Left kidney (tissue), 2 donors: ENCODE data around the gene GLT6D1. TPM values are rescaled to one million over a fixed set of nuclear protein-coding genes. Genes with fewer than 3 reads are reported as not detected.
"Not testable (repeated sequence)": the region's sequence is repeated elsewhere in the genome, so short reads cannot be mapped to it uniquely, and the experiment has no call there.

Source experiments
- DNase-seq: peaks from one replicate; pipeline ENCODE4 v3.0.0-alpha.2; 2013
- polyA plus RNA-seq: library from polyadenylated mRNA; unstranded; fragments of 120-200 nt; gene quantifications from one replicate; pipeline ENCODE4 v1.2.1, GENCODE V29; 2013; ENCODE audit not compliant: insufficient read length

Gene GLT6D1
- polyA plus RNA-seq, 1 donor, result not detected

DNA sequence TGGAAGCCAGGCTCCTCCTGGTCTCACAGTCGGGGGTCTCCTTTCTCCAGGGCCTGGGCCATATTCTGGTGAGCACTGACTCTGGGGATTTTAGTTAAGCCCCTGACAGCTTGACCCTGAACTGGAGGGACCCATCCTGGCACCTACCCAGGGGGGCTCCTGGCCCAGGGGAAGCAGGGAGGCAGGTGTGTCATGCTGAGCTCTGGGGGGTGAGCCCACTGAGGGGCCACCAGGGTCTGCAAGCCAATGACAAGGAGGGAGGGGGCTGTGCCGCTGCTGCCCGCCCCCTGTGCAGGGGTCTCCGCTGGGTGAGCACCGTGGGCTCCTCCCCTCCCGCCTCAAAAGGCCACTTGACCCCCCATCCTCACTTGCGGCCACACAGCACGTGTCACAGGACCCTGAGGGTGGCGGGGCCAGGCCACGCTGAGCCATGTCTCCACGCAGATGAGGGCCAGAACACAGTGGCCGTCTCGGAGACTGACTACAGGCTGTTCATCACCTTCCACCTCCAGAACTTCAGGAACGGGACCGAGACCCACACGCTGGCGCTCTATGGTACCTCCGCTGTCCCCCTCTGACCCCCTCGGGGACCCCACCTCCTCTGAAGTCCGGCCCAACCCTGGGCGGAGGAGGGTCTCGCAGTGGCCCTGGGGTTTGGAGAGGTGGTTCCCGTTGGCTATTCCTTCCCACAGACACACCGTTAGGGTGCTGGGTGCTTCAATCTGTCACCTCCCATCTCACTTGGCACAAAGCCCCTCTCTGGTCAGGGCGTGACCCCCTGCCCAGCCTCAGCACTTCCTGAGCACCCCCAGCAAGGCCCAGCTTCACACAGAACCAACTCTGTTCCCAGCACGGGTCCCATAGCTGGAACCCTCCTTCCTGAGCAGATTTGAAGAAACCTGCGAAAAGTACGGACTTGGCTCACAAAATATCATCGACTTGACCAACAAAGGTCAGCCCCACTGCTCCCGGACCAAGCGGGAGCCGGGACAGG, 25.8 kb upstream of the GLT6D1 start:
- no peak for DNase-seq

DNA sequence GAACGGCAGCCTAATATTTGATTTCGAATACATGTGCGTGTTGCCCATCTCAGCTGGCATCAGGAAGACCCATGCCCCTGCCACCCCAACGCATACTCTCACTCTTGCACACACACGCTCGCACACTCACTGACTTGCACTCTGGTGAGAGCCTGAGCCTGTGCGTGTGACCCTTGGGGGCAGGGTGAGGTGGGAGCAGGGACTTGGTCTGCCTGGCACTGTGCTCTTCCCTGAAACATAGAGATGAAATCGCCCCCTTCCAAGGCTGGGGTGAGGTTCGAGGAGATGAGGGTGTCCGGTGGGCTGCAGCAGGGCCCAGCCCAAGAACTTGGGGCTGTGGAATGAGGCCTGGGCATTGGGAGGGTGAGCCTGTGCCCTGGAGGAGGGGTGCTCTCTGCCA, 24.9 kb upstream of the GLT6D1 start:
- no peak for DNase-seq

DNA sequence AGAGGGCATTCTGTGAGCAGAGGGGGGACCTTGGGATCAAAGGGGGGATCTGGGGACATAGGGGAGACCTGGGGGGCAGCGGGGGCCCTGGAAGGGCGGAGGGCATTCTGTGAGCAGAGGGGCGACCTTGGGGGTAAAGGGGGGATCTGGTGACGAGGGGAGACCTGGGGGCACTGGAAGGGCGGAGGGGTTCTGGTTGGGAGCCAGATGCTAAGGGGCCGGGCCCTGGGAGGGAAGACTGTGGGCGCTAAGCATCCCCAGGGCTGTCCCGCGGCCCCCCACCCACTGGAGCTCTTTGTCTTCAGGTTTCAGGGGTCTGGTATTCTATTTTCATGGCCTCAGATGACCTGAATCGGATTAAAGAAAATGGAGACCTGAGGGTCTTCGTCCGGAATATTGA, 24.5 kb upstream of the GLT6D1 start:
- DNase-seq, result no peak

DNA sequence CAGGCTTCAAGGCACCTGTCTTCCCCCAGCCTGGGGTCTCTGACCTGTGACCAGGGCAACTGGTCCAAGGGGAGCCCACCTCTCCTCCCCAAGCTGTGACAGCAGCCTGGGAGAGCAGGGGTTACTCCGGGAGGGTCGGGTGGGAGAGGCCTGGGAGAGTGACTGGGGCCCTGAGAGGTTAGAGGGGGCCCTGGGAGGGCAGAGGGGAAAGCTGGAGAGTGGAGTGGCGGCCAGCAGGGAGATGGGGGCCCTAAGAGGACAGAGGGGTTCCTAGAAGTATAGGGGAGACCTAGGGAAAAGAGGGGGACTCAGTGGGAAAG, 24.1 kb upstream of the GLT6D1 start:
- DNase-seq, result no peak

DNA sequence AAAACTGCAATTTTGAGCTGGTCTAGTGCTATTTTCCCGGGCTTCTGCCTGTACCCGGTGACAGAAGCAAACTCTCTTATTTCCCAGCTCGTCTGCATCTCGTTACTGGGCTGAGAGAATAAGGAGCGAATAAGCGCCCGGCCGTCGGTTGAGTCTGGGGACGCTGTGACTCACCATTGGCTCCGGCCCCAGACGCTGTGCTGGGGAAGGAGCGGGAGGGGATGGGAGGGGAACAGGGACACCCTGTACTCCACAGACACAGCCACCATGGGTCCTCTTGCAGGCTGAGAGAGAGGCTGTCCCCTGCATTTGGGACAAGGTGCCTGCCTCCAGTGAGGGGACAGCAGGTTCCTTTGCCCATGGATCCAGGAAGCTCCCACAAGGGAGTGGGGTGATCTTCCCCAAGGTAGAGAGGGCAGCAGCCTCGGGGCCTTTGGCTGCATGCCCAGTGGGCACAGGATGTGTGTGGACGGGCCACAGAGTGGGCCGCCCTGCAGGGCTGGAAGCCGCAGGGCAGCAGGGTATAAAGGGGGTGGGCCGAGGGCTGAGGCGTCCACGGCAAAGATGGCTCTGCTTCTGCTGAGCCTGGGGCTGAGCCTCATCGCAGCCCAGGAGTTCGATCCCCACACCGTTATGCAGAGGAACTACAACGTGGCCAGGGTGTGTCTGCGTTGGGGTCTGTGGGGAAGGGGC, 23.6 kb upstream of the GLT6D1 start, which contains the start of gene LCN9:
TSS of gene LCN9 (plus strand) at position 552 of the 693 bp plus-strand sequence. CDS start at position 565, 13 bp downstream.
- no peak for DNase-seq

DNA sequence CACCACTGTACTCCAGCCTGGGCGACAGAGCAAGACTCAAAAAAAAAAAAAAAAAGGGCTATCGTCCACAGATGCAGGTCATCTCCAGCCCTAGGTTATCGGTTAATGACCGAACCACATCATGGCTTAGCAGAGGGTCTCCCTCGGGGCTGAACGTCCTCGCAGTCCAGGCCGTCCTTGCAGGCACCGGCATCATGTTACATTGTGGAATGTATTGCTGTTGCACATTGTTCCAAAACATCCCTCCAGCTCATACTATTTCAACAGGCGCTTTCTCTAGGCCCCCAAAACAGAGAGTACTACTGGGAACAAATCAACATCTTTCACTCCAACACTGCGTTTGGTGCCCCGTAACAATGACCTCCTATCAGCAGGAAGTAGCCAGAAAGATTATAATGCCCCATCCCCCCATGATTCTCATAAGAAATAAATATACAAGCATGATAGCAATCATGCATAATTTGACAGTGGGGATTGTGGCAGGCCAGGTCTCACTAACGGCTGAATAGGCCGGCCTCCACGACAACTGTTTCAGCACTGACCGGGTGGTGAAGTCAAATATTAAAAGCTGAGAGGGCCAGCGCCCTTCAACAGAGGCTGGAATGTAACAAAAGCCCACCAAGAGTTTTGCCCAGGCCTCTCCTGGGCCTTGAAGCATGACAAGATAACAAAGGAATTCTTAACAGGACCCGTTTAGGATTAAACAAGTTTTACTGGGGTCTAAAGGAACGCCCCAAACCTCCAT, 22.6 kb upstream of the GLT6D1 start:
- DNase-seq, result no peak

DNA sequence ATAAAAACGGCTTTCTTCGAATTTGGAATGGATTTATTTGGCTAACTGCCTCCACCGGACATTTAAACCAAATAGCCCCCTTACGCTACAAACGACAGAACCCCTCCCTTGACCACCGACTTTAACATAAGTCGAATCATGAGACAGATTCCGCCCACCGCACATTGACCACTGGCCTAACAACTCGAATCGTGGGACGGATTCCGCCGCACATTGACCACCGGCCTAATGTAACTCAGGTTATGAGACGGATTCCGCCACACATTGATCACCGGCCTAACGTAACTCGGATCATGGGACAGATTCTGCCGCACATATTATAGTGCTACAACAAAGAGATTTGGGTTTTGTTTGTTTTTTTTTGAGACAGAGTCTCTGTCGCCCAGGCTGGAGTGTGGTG, 21.1 kb upstream of the GLT6D1 start:
- no peak for DNase-seq

DNA sequence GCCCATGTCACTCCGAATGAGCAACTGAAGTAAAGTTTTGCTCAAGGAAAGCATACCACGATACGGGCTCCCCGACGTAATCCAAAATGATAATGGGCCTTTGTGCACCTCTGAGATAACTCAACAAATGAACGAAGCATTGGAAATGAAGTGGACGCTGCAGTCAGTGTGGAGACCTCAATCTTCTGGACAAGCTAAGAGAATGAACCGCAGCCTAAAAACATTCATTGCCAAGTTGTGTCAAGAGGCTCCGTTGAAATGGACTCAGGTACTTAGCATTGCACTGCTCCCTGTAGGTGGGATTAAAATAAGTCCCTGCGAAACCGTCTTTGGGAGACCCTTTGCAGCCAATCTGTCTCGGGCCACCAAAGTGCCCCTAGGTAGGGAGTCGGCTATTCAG, 19.9 kb upstream of the GLT6D1 start:
- no peak for DNase-seq

DNA sequence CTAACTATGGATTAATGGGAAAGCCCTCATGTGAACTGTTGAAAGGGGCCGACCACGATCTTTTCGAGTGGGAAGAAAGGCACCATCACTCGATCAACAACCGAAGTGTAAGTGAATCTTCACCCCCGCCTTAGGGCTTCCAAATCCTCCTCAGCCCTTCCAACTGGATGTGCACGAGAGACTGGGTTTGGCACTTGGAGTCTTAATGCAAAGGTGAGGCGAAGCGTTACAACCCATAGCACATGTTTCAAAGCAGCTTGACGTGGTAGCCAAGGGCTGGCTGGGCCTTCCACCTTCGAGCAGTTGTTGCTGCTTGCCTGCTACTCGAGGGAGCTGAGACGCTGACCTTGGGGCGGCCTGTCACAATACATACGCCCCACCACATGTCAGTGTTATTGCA, 18.1 kb upstream of the GLT6D1 start:
- no peak for DNase-seq

DNA sequence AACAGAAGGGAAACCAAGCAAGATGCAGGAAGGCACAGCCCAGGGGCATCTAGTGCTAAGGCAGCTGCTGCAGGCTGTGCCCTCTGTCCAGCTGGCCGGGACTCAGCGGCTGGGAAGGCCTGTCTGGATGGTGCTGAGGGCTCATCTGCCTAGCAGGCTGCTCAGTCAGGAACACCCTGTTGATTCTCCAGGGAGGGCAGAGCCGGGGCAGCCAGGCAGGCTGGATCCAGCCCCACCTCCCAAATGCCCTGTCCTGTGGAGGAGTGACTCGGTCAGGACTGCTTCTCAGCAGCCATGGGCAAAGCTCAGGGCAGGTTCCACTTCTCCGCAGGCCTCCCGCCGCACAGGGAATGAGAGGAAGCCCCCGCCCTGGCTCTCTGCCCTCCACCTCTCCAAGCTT, 16.0 kb upstream of the GLT6D1 start:
- DNase-seq, result no peak

DNA sequence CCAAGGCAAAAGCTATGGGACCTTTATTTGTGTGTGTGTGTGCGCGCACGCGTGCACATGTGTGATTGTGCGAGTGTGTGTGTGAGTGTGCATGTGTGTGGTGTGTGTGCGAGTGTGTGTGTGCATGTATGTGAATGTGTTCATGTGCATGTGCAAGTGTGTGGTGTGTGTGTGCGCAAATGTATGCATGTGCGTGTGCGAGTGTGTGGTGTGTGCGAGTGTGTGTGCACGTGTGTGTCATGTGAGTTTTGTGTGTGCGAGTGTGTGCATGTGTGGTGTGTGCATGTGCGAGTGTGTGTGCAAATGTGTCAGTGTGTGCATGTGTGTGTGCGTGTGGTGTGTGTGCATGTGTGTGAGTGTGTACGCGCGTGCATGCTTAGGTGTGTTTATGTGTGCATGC, 11.1 kb upstream of the GLT6D1 start:
- DNase-seq, result no peak

DNA sequence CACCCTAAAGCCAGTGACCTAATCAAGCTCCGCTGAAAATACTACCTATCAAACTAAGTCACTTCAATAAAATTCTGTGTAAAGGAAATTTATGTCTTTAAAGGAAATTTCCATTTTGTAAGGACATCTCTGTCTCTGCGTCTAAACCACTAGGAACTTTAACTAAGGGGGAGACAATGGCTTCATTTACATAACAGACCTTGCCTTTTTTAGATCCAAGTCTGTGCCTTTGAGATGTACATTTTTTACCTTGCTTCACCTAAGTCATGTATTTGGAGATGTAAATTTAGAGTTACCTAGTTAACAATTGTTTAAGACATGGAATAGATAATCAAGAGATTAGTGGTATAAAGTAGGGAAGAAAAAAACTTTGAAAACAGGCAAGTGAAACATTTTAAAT, 10.2 kb upstream of the GLT6D1 start:
- DNase-seq, result no peak

DNA sequence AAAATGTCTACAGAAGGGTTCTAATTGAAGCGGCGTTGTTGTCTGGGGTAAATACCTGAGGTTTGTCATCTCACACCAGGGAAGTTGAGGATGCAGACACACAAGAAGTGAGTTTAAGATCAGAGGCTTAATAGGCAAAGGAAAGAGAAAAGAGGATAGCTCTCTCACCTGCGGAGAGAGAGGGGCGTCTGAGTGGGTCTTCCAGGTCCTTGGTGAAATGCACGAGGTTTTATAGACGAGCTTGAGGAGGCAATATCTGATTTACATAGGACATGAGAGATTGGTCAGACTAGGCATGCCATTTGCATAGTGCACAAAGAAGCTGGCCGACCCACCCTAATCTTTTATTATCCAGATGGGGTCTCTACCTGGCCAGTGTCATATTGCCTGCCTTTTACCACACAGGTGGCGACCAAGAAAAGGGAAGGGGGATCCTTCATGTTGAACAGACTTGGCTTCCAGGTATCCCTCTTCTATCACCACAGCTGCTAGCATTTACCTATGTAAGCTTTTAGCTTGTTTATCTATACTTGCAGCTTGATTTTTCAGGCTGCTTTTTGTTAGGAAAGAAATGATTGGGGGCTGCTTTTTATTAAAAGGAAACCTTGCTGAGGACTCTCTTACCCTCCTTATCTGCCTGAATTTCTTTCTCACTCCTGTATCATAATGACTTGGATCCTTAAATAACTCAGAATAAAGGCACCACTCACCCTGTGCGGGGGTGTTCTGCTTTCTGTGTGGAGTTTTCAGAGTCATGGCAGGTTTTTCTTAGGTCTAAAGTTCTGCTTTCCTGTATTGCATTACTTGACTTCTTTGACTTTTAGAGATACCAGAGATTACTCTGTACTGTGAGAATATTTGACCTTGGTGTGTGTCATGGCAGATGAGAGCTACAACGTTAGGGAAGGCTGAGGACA, 9.4 kb upstream of the GLT6D1 start:
- no peak for DNase-seq

DNA sequence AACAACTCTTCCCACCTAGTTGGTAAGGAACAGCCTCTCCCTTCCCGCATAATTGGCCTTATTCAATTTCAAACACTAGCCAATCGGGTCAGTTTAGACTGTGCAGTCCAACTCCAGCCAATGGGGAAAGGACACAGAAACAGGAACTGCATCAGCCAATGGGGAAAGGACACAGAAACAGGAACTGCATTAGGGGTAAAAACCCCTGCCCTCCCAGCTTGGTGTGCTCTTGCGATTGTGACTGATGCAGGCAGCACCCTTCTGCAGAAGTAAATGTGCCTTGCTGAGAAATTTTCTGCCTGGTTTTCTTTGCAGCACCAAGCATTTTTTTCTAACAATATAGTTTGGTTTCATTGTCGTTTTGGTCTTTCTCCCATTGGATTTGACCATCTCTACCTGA, 8.5 kb upstream of the GLT6D1 start:
- DNase-seq, result no peak

DNA sequence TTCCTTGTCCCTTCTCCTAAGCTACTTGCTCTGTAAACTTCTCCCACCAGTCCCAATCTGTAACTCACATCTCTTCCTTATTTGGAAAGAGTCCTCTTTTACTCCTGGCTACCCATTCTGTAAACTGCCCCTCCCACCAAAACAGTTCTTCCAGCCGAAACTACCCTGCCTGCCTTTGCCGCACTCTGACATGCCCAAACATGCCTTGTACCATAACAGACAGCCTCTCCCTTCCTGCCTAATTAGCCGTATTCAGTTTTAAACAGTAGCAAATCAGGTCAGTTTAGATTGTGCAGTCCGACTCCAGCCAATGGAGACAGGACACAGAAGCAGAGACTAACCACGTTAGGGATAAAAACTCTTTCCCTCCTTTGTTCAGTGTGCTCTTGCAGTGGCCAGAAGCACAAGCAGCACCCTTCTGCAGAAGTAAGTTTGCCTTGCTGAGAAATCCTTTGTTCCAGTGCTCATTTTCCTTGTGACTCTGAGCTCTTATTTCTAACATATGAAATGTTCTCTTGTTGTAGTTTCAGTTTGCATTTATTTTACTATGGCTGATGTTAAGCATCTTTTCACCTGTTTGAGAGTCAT, 5.4 kb upstream of the GLT6D1 start:
- DNase-seq, result no peak

DNA sequence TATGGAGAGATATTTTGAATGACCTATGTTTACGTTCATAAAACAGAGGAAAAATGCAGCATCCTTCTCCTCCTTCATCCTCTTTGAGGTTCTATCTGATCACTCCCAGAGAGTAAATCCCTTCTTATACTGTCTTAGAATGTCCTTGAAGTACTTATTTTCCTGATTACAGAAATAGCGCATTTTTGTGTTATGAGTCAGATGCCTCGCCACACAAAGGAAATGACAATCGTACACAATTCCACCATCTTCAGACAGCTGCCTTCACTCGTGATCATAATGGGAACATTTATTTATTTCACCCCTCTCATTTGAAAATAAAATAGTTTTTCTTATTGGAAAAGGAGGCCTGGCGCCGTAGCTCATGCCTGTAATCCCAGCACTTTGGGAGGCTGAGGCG, 2.4 kb upstream of the GLT6D1 start:
- DNase-seq, result no peak

DNA sequence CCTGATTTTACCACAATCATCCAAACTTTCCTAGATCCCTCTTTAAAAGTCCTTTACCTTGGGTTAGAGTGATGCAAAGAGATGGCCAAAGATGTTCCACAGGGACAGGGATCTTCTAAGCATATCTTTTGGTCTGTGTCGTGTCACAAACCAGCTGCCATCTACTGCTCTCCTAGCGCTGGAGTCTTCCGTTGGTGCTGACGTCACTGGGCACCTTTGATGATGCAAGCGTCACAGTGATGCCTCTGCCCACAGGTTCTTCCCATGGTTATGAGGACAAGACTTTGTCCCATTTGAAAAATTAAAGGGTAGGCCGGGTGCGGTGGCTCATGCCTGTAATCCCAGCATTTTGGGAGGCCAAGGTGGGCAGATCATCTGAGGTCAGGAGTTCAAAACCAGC, 1.7 kb upstream of the GLT6D1 start:
- DNase-seq, result no peak

DNA sequence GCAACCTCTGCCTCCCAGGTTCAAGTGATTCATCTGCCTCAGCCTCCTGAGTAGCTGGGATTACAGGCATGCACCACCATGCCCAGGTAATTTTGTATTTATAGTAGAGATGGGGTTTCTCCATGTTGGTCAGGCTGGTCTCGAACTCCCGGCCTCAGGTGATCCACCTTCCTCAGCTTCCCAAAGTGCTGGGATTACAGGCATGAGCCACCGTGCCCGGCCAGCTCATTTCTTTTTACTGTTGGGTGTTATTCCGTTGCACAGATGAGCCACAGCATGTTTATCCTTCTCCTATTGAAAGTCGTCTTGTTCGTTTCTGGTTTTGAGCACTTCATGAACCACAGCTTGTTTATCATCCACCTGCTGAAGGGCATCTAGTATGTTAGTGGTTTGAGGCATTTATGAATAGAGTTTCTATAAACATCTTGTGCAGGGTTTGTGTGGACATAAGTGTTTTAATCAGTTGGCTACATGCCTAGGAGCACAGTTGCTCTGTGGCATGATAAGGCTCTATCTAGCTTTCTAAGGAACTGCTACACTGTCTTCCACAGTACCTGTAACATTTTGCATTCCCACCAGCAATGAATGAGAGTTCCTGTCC, 2.3 kb downstream of the GLT6D1 start:
- DNase-seq, result not testable (repeated sequence)

DNA sequence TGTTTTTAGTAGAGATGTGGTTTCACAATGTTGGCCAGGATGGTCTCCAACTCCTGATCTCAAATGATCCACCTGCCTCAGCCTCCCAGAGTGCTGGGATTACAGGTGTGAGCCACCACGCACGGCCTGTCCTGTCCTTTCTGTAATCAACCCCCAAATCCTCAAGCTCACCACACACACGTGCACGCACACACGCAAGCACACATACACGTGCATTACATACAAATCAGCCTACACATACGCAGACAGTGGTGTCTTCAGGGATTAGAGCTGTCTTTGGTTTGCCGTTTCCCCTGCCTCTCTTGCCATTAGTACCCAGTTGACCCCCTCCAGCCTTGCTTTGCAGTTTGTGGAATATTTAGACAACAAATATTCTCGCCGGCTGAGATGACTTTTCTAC, 6.5 kb downstream of the GLT6D1 start:
- no peak for DNase-seq

DNA sequence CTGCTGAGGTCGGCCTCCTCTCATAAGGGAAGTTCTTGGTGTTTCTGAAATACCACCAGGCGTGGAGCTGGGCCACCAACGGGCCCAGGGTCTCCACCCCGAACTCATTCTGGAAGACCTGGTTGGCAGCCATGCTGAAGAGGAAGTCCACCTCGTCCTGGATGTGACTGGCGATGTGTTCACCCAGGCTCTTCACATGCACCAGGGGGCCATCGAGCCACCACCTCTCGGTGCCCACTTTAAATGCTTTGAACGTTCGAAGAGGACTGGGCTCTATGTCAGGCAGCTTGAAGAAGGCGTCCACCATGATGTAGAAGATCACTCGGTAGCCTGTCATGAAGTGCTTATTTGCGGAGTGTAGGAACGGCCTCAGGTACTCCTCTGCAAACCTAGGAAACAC, 15.1 kb downstream of the GLT6D1 start:
- no peak for DNase-seq
